ENCODE measurements around the gene GAL3ST3.

The GAL3ST3 gene

GRCh38 chr11:66068923-66069714 is 20.2 kb upstream of the GAL3ST3 start:
- no peak for DNase-seq

GRCh38 chr11:66068154-66068821 is 19.3 kb upstream of the GAL3ST3 start:
- peak; percentile 52 for DNase-seq

- no peak for DNase-seq
Observed at GRCh38 chr11:66067640-66068039, 18.7 kb upstream of the GAL3ST3 start.

- DNase-seq: no peak
Observed at GRCh38 chr11:66066751-66067150, 17.8 kb upstream of the GAL3ST3 start.

GRCh38 chr11:66064571-66064970 is 15.6 kb upstream of the GAL3ST3 start:
- DNase-seq: no peak

- no peak for DNase-seq
Observed at GRCh38 chr11:66063900-66064299, 14.9 kb upstream of the GAL3ST3 start.

GRCh38 chr11:66062408-66062807 is 13.4 kb upstream of the GAL3ST3 start:
- no peak for DNase-seq

GRCh38 chr11:66061268-66061667 is 12.3 kb upstream of the GAL3ST3 start:
- no peak for DNase-seq

- no peak for DNase-seq
Observed at GRCh38 chr11:66059966-66060680, 11.2 kb upstream of the GAL3ST3 start.

GRCh38 chr11:66056501-66056900 is 7.5 kb upstream of the GAL3ST3 start:
- no peak for DNase-seq

- DNase-seq: no peak
Observed at GRCh38 chr11:66055021-66055420, 6.1 kb upstream of the GAL3ST3 start.

GRCh38 chr11:66052664-66052982 is 3.7 kb upstream of the GAL3ST3 start:
- no peak for DNase-seq

- peak; percentile 99 for DNase-seq
Observed at GRCh38 chr11:66051766-66052663, 3.1 kb upstream of the GAL3ST3 start, which contains the start of gene SF3B2. SF3B2 (plus strand) TSS chr11:66052364; CDS start chr11:66052385, 21 bp downstream.

- DNase-seq: no peak
Observed at GRCh38 chr11:66051371-66051765, 2.4 kb upstream of the GAL3ST3 start.

GRCh38 chr11:66050581-66051231 is 1.7 kb upstream of the GAL3ST3 start:
- no peak for DNase-seq

- DNase-seq: no peak
Observed at GRCh38 chr11:66047541-66048365, 1.2 kb downstream of the GAL3ST3 start.

- DNase-seq: no peak
Observed at GRCh38 chr11:66046901-66047300, 2.1 kb downstream of the GAL3ST3 start.

GRCh38 chr11:66045177-66045639 is 3.8 kb downstream of the GAL3ST3 start:
- DNase-seq: peak; percentile 80

- no peak for DNase-seq
Observed at GRCh38 chr11:66044757-66045156, 4.2 kb downstream of the GAL3ST3 start.

GRCh38 chr11:66042996-66043906 is 5.7 kb downstream of the GAL3ST3 start:
- DNase-seq: no peak

All from KG1 (cell line).